GM21367 (cell line): ENCODE data around the gene CCIN.
"Not testable (repeated sequence)": the region's sequence is repeated elsewhere in the genome, so short reads cannot be mapped to it uniquely, and the experiment has no call there.

Experiments used
- ATAC-seq: cut with Tn5 transposase; IDR thresholded peaks from one replicate; pipeline ENCODE4 v1.9.1; 2021; ENCODE audit not compliant: unreplicated experiment

Gene CCIN

DNA sequence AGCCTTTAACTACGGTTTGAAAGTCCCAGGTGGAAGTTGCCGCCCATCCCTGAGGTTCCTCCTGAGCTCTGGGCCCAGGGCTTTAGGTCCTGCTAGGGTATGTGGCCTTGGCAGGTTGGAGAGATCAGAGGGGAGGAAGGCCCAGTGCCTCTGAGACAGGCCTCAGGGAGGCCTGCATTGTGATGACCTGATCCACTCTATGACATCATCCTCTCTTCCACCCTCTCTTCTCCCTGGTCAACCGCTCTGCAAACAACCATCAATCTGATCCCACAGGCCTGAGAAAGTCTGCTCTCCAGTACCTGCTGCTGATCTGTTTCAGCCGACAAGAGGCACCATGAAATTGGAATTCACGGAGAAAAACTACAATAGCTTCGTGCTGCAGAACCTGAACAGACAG lies at the start of gene CCIN:
Gene CCIN (plus strand): TSS at position 223 of the 400 bp plus-strand sequence. CDS start 115 bp downstream, at position 338.
- ATAC-seq: no peak

GRCh38 chr9:36119476-36119875 lies 49.7 kb upstream of the CCIN start:
- no peak for ATAC-seq

GRCh38 chr9:36120705-36121104 lies 48.5 kb upstream of the CCIN start:
- ATAC-seq: no peak

GRCh38 chr9:36121971-36122370 lies 47.2 kb upstream of the CCIN start:
- no peak for ATAC-seq

GRCh38 chr9:36123515-36123914 lies 45.7 kb upstream of the CCIN start:
- ATAC-seq: no peak

DNA sequence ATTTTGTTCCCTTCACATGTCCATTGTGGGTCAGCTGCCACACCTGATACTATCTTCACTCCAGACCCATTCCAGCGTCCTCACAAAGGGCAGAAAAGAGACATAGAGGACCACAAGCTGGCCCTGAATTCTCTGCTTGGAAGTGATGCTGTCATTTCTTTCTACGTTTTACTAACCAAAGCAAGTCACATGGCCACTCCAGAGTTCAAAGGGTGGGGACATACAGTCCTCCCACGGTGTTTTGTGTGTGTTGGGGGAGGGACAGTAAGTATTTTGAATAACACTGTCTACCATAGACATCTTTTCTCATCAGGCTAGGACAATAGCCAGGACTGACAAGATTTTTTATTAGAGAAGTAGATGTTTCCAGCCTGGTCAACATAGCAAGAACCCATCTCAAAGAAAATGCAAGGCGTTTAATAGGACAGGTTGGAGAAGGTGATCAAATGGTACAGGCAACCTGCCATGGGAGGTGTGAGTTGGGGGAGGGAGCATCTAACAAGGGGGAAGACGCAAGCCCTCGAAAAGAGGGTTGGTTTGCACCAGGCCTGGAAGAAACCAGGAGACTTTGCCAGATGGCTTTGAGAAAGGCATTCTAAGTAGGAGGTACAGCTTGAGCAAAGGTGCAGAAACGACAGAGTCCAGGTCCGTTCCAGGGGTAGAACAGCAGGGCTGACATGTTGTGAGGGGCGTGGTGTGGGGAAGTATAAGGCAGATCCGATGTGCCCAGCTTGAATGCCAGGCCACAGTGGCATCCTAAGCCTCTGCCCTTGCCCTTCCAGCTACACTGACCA lies 43.9 kb upstream of the CCIN start:
- ATAC-seq: no peak

GRCh38 chr9:36126016-36126730 lies 43.0 kb upstream of the CCIN start:
- ATAC-seq: no peak

DNA sequence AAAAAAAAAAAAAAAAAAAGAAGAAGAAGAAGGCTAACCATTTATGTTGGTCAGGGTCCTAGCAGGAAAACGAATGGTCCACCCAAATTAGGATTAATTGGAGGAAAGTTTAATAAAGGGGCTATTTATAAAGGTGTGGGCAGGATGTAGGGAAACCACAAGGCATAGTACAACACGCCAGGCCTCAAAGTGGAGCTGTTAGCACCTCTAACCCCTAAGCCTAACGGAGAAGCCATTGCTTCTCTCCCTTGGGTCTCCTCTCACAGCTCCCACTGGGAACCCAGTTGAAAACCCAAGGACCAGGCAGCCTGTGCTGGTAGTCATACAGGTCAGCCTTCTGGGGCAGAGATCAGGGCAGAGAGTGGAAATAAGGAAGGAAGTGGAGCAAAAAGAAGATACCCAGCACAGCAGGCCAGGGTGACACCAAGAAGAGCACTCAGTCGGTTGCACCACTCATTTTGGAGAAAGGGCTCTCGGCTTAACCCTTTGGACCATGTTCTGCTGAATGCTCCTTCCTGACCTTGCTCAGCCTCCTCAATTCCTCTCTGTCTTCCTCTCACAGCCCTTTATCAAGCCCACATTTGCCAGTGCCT lies 41.4 kb upstream of the CCIN start:
- ATAC-seq: no peak

DNA sequence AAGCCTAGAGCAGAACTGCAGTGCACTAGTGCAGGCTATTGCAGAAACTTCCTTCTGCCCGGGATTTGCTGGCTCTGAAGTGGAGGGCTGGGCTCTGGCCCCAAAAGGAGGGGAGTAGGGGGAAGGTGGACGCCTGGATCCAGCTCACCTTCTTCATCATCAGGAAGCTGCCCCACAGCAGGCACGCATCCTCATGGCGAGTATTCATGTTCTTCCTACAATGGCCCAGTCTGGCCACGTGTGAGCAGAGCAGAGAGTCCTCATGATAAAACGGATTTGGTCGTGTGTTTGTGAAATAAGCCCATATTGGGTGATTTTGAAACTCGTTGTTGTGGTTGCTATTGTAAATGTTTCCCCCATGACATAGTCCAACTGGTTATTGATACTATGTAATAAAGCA lies 40.8 kb upstream of the CCIN start:
- no peak for ATAC-seq

GRCh38 chr9:36129139-36129538 lies 40.0 kb upstream of the CCIN start:
- no peak for ATAC-seq

DNA sequence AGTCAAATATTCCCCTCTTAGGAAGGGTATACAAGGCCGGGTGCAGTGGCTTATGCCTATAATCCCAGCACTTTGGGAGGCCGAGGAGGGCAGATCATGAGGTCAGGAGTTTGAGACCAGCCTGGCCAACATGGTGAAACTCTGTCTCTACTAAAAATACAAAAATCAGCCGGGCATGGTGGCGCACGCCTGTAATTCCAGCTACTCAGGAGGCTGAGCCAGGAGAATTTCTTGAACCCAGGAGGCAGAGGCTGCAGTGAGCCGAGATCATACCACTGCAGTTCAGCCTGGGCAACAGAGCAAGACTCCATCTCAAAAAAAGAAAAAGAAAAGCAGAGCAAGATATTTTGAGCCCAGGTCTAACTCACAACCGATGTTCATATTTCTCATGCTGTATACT lies 37.5 kb upstream of the CCIN start:
- not testable (repeated sequence) for ATAC-seq

- no peak for ATAC-seq
Observed at GRCh38 chr9:36132086-36132485, 37.1 kb upstream of the CCIN start.

- ATAC-seq: no peak
Observed at GRCh38 chr9:36134761-36135505, 34.3 kb upstream of the CCIN start.

- ATAC-seq: no peak
Observed at GRCh38 chr9:36135741-36136271, 33.4 kb upstream of the CCIN start.

- ATAC-seq: peak; percentile 95
Observed at GRCh38 chr9:36136272-36136893, 32.8 kb upstream of the CCIN start, which contains the start of gene GLIPR2. GLIPR2 (plus strand) TSS chr9:36136733; CDS start chr9:36136779, 46 bp downstream.

DNA sequence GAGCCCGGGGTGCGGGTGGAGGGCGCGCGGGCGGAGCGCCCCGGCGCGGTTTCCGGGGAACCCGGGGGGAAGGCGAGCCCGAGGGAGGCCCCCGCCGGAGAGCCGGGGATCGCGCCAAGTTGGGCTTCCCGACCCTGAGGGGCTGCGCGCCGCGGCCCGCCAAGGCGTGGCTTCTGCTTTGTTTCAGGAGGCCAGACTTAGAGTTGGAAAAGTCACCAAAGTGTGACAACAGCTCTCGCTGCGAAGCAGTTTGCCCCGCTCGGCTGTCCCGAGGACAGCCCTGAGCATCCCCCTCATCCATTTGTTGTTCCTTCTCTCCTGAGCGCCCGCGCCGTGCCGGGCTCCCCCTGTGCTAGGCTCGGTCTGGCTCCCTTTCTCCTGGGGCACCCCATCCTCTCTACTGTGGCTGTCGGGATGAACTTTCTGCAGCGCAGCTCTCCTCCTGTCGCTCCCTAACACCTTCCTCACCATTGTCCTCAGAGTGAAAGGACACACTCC lies 32.2 kb upstream of the CCIN start:
- ATAC-seq: peak; percentile 3

DNA sequence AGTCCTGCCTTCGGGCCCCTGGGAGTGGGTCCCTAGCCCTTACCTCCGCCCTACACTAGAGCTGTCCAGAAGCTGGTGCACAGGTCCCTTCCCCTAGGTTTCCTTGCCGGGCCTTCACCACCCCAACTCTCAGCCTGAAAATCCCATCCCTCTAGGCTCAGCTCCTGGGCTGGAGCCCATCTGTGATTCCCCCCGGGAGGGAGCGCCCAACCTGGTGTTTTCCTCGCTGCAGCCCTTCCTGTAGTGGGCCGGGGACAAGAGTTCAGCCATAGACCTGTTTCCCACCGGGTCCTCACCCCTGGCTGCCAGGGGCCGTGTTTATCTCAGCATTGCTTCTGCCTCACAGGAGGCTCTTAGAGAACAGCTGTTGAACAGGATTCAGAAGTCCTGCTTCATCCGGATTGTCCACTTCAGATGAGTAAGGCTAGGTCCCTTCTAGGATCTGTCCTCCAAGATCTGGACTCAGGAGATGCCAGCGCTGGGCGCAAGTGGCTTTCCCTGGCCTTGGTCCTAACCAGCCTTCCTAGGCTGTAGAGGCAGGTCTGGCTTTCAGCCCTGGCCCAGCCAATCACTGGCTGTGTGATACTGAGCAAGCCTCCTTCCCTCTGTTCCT lies 31.7 kb upstream of the CCIN start:
- ATAC-seq: no peak

DNA sequence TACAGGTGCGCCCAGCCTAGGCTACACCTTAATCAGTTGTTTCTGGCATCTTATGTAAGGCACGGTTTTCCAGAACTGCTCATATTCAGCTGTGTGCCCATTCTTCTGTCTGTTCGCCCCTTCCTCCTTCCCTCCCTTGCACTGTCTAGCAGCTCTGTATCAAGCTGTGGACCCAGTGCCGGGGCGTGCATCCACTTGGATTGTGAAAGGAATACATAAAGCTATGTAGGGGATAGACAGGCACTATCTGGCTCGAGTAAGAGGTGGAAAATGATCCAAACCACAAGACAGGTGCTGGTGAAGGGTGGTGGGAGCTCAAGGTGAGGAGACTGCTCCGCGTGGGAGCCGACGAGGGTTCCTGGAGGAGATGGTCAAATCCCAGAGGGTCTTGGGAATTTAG lies 30.7 kb upstream of the CCIN start:
- no peak for ATAC-seq

- no peak for ATAC-seq
Observed at GRCh38 chr9:36138901-36139300, 30.3 kb upstream of the CCIN start.
